Ectodermal cell (in vitro differentiated cells): ENCODE results near the gene FBXO42.

Experiments
- H3K27ac ChIP-seq: 2 replicates; pipeline ENCODE4 v1.7.0; 2013; ENCODE audit warnings: mild to moderate bottlenecking, low read depth, low read length; ENCODE audit not compliant: insufficient read depth, poor library complexity, severe bottlenecking
- H3K27me3 ChIP-seq: 2 replicates; pipeline ENCODE4 v1.7.0; 2013; ENCODE audit warnings: mild to moderate bottlenecking, low read length; ENCODE audit not compliant: insufficient read depth, control insufficient read depth, poor library complexity, severe bottlenecking
- H3K36me3 ChIP-seq: one replicate; pipeline ENCODE4 v1.7.0; 2013; ENCODE audit warnings: low read length; ENCODE audit not compliant: control insufficient read depth, insufficient read depth
- H3K4me1 ChIP-seq: one replicate; pipeline ENCODE4 v1.7.0; 2013; ENCODE audit warnings: low read length; ENCODE audit not compliant: control insufficient read depth, insufficient read depth
- H3K4me3 ChIP-seq: 2 replicates; pipeline ENCODE4 v1.7.0; 2013; ENCODE audit warnings: low read depth, low read length, control low read depth; ENCODE audit not compliant: insufficient read depth
- H3K9me3 ChIP-seq: 2 replicates; pipeline ENCODE4 v1.7.0; 2013; ENCODE audit warnings: mild to moderate bottlenecking, low read length, moderate library complexity; ENCODE audit not compliant: control insufficient read depth
- WGBS, 2 experiments: methylation state at CpG; one replicate each; pipeline ENCODE4 v1.1.7; 2013; ENCODE audit warnings: missing lambda C conversion rate in 2 of 2; 5-methylcytosine and 5-hydroxymethylcytosine counted together

Gene FBXO42

GRCh38 chr1:16326833-16327404 lies 25.4 kb downstream of the FBXO42 start:
- H3K9me3 ChIP-seq, result no peaks in the 10 kb centered on the region
- H3K4me1 ChIP-seq, result no peaks in the 10 kb centered on the region
- WGBS, 2 experiments, result 98 to 99% methylated on average over 4 to 5 of the region's 5 CpGs
- H3K4me3 ChIP-seq, result no peak overlapping the region
- no peaks in the 10 kb centered on the region for H3K27me3 ChIP-seq
- no peak overlapping the region for H3K27ac ChIP-seq
- no peaks in the 10 kb centered on the region for H3K36me3 ChIP-seq

GRCh38 chr1:16324456-16324890 lies 27.8 kb downstream of the FBXO42 start:
- H3K4me3 ChIP-seq, result no peak overlapping the region
- no peaks in the 10 kb centered on the region for H3K36me3 ChIP-seq
- H3K9me3 ChIP-seq, result no peaks in the 10 kb centered on the region
- H3K4me1 ChIP-seq, result no peaks in the 10 kb centered on the region
- no peak overlapping the region for H3K27ac ChIP-seq
- H3K27me3 ChIP-seq, result no peaks in the 10 kb centered on the region
- 84 to 93% methylated on average over 5 to 6 of the region's 6 CpGs for WGBS, 2 experiments

- WGBS, 2 experiments, result 86 to 95% methylated on average over 4 of the region's 4 CpGs
- Histone ChIP-seq H3K36me3 (no peaks in the 10 kb centered on the region), H3K4me3 (no peak overlapping the region), H3K4me1 (no peaks in the 10 kb centered on the region), H3K27me3 (no peaks in the 10 kb centered on the region), H3K9me3 (no peaks in the 10 kb centered on the region), H3K27ac (no peak overlapping the region)
These were observed 31.0 kb downstream of the FBXO42 start for GRCh38 chr1:16321176-16321867.

- WGBS, 2 experiments, result 84 to 87% methylated on average over 3 of the region's 3 CpGs
- no peak overlapping the region for H3K27ac ChIP-seq
- H3K4me1 ChIP-seq, result no peaks in the 10 kb centered on the region
- no peaks in the 10 kb centered on the region for H3K9me3 ChIP-seq
- no peaks in the 10 kb centered on the region for H3K27me3 ChIP-seq
- H3K36me3 ChIP-seq, result peaks cover 7% of the 10 kb centered on the region
- H3K4me3 ChIP-seq, result no peak overlapping the region
These were observed 33.7 kb downstream of the FBXO42 start for GRCh38 chr1:16318555-16318954.

GRCh38 chr1:16315437-16315836 lies 36.8 kb downstream of the FBXO42 start:
- Histone ChIP-seq H3K27ac (no peak overlapping the region), H3K4me1 (no peaks in the 10 kb centered on the region), H3K27me3 (no peaks in the 10 kb centered on the region), H3K4me3 (no peak overlapping the region), H3K36me3 (peaks cover 21% of the 10 kb centered on the region), H3K9me3 (no peaks in the 10 kb centered on the region)
- 96 to 97% methylated on average over 4 of the region's 4 CpGs for WGBS, 2 experiments

- H3K27me3 ChIP-seq, result no peaks in the 10 kb centered on the region
- WGBS, 2 experiments, result 98 to 99% methylated on average over 3 of the region's 3 CpGs
- H3K27ac ChIP-seq, result no peak overlapping the region
- H3K36me3 ChIP-seq, result peaks cover 27% of the 10 kb centered on the region
- H3K9me3 ChIP-seq, result no peaks in the 10 kb centered on the region
- no peaks in the 10 kb centered on the region for H3K4me1 ChIP-seq
- H3K4me3 ChIP-seq, result no peak overlapping the region
These were observed 45.1 kb downstream of the FBXO42 start for GRCh38 chr1:16307222-16307621.

- H3K27me3 ChIP-seq, result no peaks in the 10 kb centered on the region
- H3K4me3 ChIP-seq, result no peak overlapping the region
- 93 to 94% methylated on average over 10 to 11 of the region's 12 CpGs for WGBS, 2 experiments
- no peaks in the 10 kb centered on the region for H3K9me3 ChIP-seq
- no peak overlapping the region for H3K27ac ChIP-seq
- H3K4me1 ChIP-seq, result no peaks in the 10 kb centered on the region
- peaks cover 13% of the 10 kb centered on the region for H3K36me3 ChIP-seq
These were observed 49.3 kb downstream of the FBXO42 start for GRCh38 chr1:16302709-16303627.

GRCh38 chr1:16300436-16300835 lies 51.8 kb downstream of the FBXO42 start:
- 88 to 97% methylated on average over 3 of the region's 3 CpGs for WGBS, 2 experiments
- Histone ChIP-seq H3K36me3 (peaks cover 6% of the 10 kb centered on the region), H3K4me1 (no peaks in the 10 kb centered on the region), H3K27me3 (no peaks in the 10 kb centered on the region), H3K4me3 (no peak overlapping the region), H3K27ac (no peak overlapping the region), H3K9me3 (no peaks in the 10 kb centered on the region)

GRCh38 chr1:16298653-16299052 lies 53.6 kb downstream of the FBXO42 start:
- Histone ChIP-seq H3K9me3 (no peaks in the 10 kb centered on the region), H3K36me3 (no peaks in the 10 kb centered on the region), H3K27ac (no peak overlapping the region), H3K4me3 (no peak overlapping the region), H3K4me1 (no peaks in the 10 kb centered on the region), H3K27me3 (no peaks in the 10 kb centered on the region)
- WGBS, 2 experiments, result 94 to 96% methylated on average over 12 of the region's 12 CpGs

GRCh38 chr1:16296643-16297042 lies 55.6 kb downstream of the FBXO42 start:
- WGBS, 2 experiments, result 95 to 96% methylated on average over 2 to 4 of the region's 4 CpGs
- H3K9me3 ChIP-seq, result no peaks in the 10 kb centered on the region
- H3K27ac ChIP-seq, result no peak overlapping the region
- H3K4me1 ChIP-seq, result no peaks in the 10 kb centered on the region
- H3K36me3 ChIP-seq, result peaks cover 6% of the 10 kb centered on the region
- H3K4me3 ChIP-seq, result no peak overlapping the region
- no peaks in the 10 kb centered on the region for H3K27me3 ChIP-seq
